Prostate gland (tissue), 2 donors: ENCODE data around the gene LGALS3BP.

Source experiments
- POLR2A ChIP-seq: fragments of 450-650 bp; IDR thresholded peaks from one replicate; pipeline ENCODE4 v1.6.1; 2016; ENCODE audit warnings: antibody characterized with exemption, mild to moderate bottlenecking
- TF ChIP-seq, protein P1 (sequence below), 4 experiments: fragments of 200-600 bp in 2 of 4; fragments of 450-650 bp in 2 of 4; sonication (generic) in 2 of 4; IDR thresholded peaks; 1 replicate in 3 of 4; 2 replicates in 1 of 4; pipeline ENCODE4 v1.5.1; 2016 to 2019; ENCODE audit warnings: antibody characterized with exemption in 4 of 4, mild to moderate bottlenecking in 2 of 4, moderate library complexity in 2 of 4

DNA sequence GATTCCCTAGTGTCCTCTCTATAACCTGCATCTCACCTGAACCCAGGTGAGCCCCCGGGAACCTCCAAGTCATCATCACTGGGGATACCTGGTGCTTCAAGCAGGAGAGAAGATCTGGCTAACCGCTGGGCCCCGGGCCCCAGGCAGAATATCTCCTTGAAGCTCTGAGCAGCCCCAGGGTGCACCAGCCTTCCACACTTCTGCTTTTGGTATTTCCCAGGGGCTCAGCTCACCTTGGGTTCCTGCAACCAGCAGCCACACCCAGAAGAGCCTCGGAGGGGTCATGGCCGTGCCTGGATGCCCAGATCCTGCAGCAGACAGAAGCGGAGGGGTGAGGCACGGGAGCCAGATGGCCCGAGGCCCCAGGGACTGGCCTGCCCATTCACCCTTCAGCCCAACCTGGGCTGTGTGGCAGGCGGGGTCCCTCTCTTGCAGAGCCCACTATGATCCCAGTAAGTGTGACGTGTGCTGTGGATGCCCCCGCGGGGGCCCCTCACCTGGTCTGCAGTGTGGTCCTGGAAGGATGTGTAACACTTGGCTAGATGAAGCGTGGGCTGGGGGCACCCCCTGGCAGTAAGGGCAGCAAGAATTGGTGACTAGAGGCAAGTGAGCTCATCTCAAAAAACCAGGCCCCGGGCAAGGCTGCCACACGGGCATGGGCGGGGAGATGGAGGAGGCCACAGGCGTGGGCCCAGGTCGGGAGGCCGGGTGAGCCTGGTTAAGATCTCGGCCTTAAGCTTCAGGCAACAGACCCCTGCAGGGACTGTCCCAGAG lies 2.6 kb downstream of the LGALS3BP start:
- TF ChIP-seq, protein P1, sequence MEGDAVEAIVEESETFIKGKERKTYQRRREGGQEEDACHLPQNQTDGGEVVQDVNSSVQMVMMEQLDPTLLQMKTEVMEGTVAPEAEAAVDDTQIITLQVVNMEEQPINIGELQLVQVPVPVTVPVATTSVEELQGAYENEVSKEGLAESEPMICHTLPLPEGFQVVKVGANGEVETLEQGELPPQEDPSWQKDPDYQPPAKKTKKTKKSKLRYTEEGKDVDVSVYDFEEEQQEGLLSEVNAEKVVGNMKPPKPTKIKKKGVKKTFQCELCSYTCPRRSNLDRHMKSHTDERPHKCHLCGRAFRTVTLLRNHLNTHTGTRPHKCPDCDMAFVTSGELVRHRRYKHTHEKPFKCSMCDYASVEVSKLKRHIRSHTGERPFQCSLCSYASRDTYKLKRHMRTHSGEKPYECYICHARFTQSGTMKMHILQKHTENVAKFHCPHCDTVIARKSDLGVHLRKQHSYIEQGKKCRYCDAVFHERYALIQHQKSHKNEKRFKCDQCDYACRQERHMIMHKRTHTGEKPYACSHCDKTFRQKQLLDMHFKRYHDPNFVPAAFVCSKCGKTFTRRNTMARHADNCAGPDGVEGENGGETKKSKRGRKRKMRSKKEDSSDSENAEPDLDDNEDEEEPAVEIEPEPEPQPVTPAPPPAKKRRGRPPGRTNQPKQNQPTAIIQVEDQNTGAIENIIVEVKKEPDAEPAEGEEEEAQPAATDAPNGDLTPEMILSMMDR (IDR thresholded peaks at IDR 0.05) = no peak
- TF ChIP-seq POLR2A = no peak
